DND-41 (cell line): ENCODE data around the gene FBXL13.

ENCODE experiments used
- ATAC-seq: fragments of 200-7000 bp; cut with Tn5 transposase; 3 replicates; pipeline ENCODE4 v1.9.1; 2021; ENCODE audit warnings: low read depth; ENCODE audit not compliant: insufficient read depth
- DNase-seq: peaks from one replicate; pipeline ENCODE4 v3.0.0-alpha.2; 2020
- H2AFZ ChIP-seq: 2 replicates; pipeline ENCODE4 v1.6.0; 2012; ENCODE audit warnings: low read depth, low read length
- H3K27ac ChIP-seq: 2 replicates; pipeline ENCODE4 v1.5.1; 2012; ENCODE audit warnings: low read length, inconsistent platforms
- H3K27me3 ChIP-seq: fragments of 200-600 bp; sonication (generic); 2 replicates; pipeline ENCODE4 v1.6.0; 2012; ENCODE audit warnings: low read length, mild to moderate bottlenecking, inconsistent platforms; ENCODE audit not compliant: insufficient read depth, poor library complexity
- H3K36me3 ChIP-seq: 2 replicates; pipeline ENCODE4 v1.5.1; 2012; ENCODE audit warnings: low read length, inconsistent platforms; ENCODE audit not compliant: insufficient read depth
- H3K4me1 ChIP-seq: 2 replicates; pipeline ENCODE4 v1.5.1; 2012; ENCODE audit warnings: mild to moderate bottlenecking, low read length; ENCODE audit not compliant: insufficient read depth
- H3K4me2 ChIP-seq: 2 replicates; pipeline ENCODE4 v1.6.0; 2012; ENCODE audit warnings: mild to moderate bottlenecking, moderate library complexity, low read length, inconsistent platforms; ENCODE audit not compliant: insufficient read depth
- H3K4me3 ChIP-seq, 2 experiments: fragments of 200-600 bp in 1 of 2; shearing (Covaris generic) in 1 of 2; 2 replicates each; pipeline ENCODE4 v1.5.1; 2012 to 2016; ENCODE audit warnings: inconsistent platforms in 2 of 2, low read length in 2 of 2, mild to moderate bottlenecking in 2 of 2, low read depth in 1 of 2, moderate library complexity in 1 of 2
- H3K79me2 ChIP-seq: 2 replicates; pipeline ENCODE4 v1.6.0; 2012; ENCODE audit warnings: low read length, inconsistent platforms; ENCODE audit not compliant: insufficient read depth
- H3K9ac ChIP-seq: 2 replicates; pipeline ENCODE4 v1.6.0; 2012; ENCODE audit warnings: low read depth, mild to moderate bottlenecking, inconsistent platforms, low read length, moderate library complexity
- H3K9me3 ChIP-seq: 2 replicates; pipeline ENCODE4 v1.5.1; 2012; ENCODE audit warnings: low read length, moderate library complexity, mild to moderate bottlenecking, inconsistent platforms; ENCODE audit not compliant: insufficient read depth, severe bottlenecking
- H4K20me1 ChIP-seq: 2 replicates; pipeline ENCODE4 v1.6.0; 2012; ENCODE audit warnings: low read length; ENCODE audit not compliant: insufficient read depth
- CTCF ChIP-seq: IDR thresholded peaks from 2 replicates; pipeline ENCODE4 v1.5.1; 2012; ENCODE audit warnings: borderline replicate concordance, low read length, moderate library complexity, mild to moderate bottlenecking; ENCODE audit not compliant: poor library complexity, severe bottlenecking; ENCODE audit errors: extremely low read depth
- EZH2 ChIP-seq: IDR thresholded peaks from 3 replicates; pipeline ENCODE4 v1.6.1; 2012; ENCODE audit warnings: borderline replicate concordance, low read depth, mild to moderate bottlenecking, moderate library complexity, low read length, inconsistent platforms; ENCODE audit not compliant: severe bottlenecking

Gene FBXL13

GRCh38 chr7:102988088-102988487 lies 86.5 kb downstream of the FBXL13 start:
- H3K79me2 ChIP-seq: no peaks in the 10 kb centered on the region

GRCh38 chr7:102985176-102985783 lies 89.3 kb downstream of the FBXL13 start:
- H3K4me2 ChIP-seq: no peak overlapping the region
- no peak overlapping the region for H3K9ac ChIP-seq
- TF ChIP-seq CTCF (no peak), EZH2 (no peak)

More at GRCh38 chr7:102988088-102988487, 86.5 kb downstream of the FBXL13 start:
- no peak overlapping the region for H2AFZ ChIP-seq
- DNase-seq (no peak), ATAC-seq (no peak)
- H3K9me3 ChIP-seq: no peaks in the 10 kb centered on the region
- H4K20me1 ChIP-seq: no peaks in the 10 kb centered on the region
- H3K27ac ChIP-seq: no peak overlapping the region
- H3K9ac ChIP-seq: no peak overlapping the region
- no peaks in the 10 kb centered on the region for H3K4me1 ChIP-seq
- H3K4me2 ChIP-seq: no peak overlapping the region
- H3K27me3 ChIP-seq: peaks cover 7% of the 10 kb centered on the region
- no peaks in the 10 kb centered on the region for H3K36me3 ChIP-seq
- TF ChIP-seq CTCF (no peak), EZH2 (no peak)
- no peak overlapping the region for H3K4me3 ChIP-seq

DNA sequence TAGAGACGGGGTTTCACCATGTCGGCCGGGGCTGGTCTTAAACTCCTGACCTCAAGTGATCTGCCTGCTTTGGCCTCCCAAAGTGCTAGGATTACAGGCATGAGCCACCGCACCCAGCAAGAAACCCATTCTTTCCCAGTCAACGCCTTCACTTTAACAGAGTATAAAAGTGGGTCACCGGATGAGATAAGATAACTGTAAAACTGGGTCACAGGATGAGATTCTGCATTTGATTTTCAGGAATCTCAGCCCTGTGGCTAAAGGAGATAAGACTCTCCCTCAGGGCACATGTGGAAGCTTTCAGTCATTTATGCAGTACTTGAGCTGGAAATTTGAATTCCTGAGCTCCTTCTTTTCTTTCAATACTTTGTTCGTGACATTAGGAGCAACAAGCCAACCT lies 91.0 kb downstream of the FBXL13 start:
- H3K36me3 ChIP-seq: no peaks in the 10 kb centered on the region

More at GRCh38 chr7:102985176-102985783, 89.3 kb downstream of the FBXL13 start:
- H4K20me1 ChIP-seq: no peaks in the 10 kb centered on the region
- H2AFZ ChIP-seq: no peak overlapping the region
- H3K9me3 ChIP-seq: no peaks in the 10 kb centered on the region
- H3K27ac ChIP-seq: no peak overlapping the region
- no peak overlapping the region for H3K4me3 ChIP-seq
- ATAC-seq (no peak), DNase-seq (no peak)
- no peaks in the 10 kb centered on the region for H3K79me2 ChIP-seq
- no peaks in the 10 kb centered on the region for H3K36me3 ChIP-seq
- H3K27me3 ChIP-seq: peaks cover 3% of the 10 kb centered on the region
- H3K4me1 ChIP-seq: no peaks in the 10 kb centered on the region

More for the DNA sequence above, 91.0 kb downstream of the FBXL13 start:
- Histone ChIP-seq H3K27ac (no peak overlapping the region), H3K27me3 (no peaks in the 10 kb centered on the region), H2AFZ (no peak overlapping the region), H3K9ac (no peak overlapping the region), H3K4me2 (no peak overlapping the region), H3K9me3 (no peaks in the 10 kb centered on the region), H3K4me3 (no peak overlapping the region), H3K79me2 (no peaks in the 10 kb centered on the region), H4K20me1 (no peaks in the 10 kb centered on the region), H3K4me1 (no peaks in the 10 kb centered on the region)
- DNase-seq (no peak), ATAC-seq (no peak)
- no peak for TF ChIP-seq CTCF
- TF ChIP-seq EZH2: no peak
